Measurements from ENCODE around the gene HSDL1. TPM values are rescaled to one million over a fixed set of nuclear protein-coding genes. Genes with fewer than 3 reads are reported as not detected.

The HSDL1 gene
- total RNA-seq, 1 experiment from 2014 or later = 35.8 TPM

DNA sequence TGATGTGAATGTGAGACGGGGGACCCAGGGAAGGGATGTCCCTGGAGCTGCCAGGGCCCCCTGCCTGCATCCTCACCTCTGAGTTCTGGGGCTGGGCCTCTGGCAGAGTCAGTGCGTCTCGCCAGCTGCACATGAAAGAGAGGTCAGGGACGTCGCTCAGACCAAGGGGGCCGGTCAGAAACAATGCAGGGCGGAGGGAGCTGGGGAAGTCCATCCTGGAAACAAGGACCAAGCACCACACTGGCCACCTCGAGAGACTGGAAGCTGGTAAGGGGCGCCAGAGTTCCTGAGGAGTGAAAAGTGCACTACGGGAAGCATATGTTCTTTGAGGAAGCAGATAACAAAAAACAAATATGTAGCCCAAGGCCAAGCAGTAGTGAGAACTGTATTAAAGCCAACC, 39.8 kb upstream of the HSDL1 start:
- Histone ChIP-seq H3K36me3 (ENCODE audit: control insufficient read depth in 1 of 2, insufficient read depth in 2 of 2, low read length in 2 of 2) (peaks cover 27 to 43% of the 10 kb centered on the region in 2 experiments; a peak in 3 of 4 replicates), H3K9me2 (ENCODE audit: insufficient read depth) (no peaks in the 10 kb centered on the region), H4K20me1 (ENCODE audit: insufficient read depth) (no peaks in the 10 kb centered on the region), H3K4me2 (ENCODE audit: low read length) (peak overlapping the region; percentile 83; the same call in 1 of the 2 replicates), H3K9ac (ENCODE audit: low read length) (no peak overlapping the region), H3K27me3 (ENCODE audit: insufficient read depth, low read length) (no peaks in the 10 kb centered on the region), H2AFZ (ENCODE audit: low read depth, low read length, poor library complexity, severe bottlenecking) (no peak overlapping the region), H3K4me1 (ENCODE audit: control insufficient read depth in 1 of 2, insufficient read depth in 2 of 2, low read length in 2 of 2) (peaks cover 9 to 14% of the 10 kb centered on the region in 2 experiments; a peak in 3 of 4 replicates), H3K4me3 (replicated peaks in 1 of 2; ENCODE audit: low read depth in 1 of 2, low read length in 2 of 2) (no peak overlapping the region), H3K79me2 (ENCODE audit: insufficient read depth, low read length) (peaks cover 46% of the 10 kb centered on the region), H3K9me3 (ENCODE audit: control insufficient read depth in 1 of 2, insufficient read depth in 1 of 2, low read depth in 1 of 2, low read length in 2 of 2) (no peaks in the 10 kb centered on the region), H3K27ac (ENCODE audit: low read depth, low read length) (no peak overlapping the region)
- no TSS peak for BruUV-seq (replicated peaks)
- ATAC-seq (no peak), DNase-seq (ENCODE audit: low read depth, low spot score) (no peak)
- ChIA-PET POLR2A (no interaction called here), RAD21 (ENCODE audit: low non-redundant PET in 1 of 2, low total read pairs in 2 of 2, uncharacterized antibody in 2 of 2, unreplicated experiment in 2 of 2) (no interaction called here), CTCF (no interaction called here)
- intact Hi-C loops (cut with micrococcal nuclease) = loop anchor here (5.0 to 10.0 kb wide), 2 partner anchors 123 to 300 kb away; no protein-coding TSS in a partner anchor
- TF ChIP-seq CEBPB (IDR thresholded peaks at IDR 0.05; ENCODE audit: low read depth) (no peak), TCF7L2 (IDR thresholded peaks at IDR 0.05; ENCODE audit: borderline replicate concordance, extremely low read depth, insufficient read depth, insufficient read length) (no peak), ZFX (IDR thresholded peaks at IDR 0.05) (no peak), SP1 (IDR thresholded peaks at IDR 0.05; ENCODE audit: low read depth) (no peak), ELF1 (IDR thresholded peaks at IDR 0.05; ENCODE audit: borderline replicate concordance, low read depth) (no peak), YY1 (IDR thresholded peaks at IDR 0.05; ENCODE audit: extremely low read depth, insufficient replicate concordance, low read depth, low read length) (no peak), CBX3 (IDR thresholded peaks at IDR 0.05; ENCODE audit: low read depth) (no peak)
- TF ChIP-seq, protein P1, sequence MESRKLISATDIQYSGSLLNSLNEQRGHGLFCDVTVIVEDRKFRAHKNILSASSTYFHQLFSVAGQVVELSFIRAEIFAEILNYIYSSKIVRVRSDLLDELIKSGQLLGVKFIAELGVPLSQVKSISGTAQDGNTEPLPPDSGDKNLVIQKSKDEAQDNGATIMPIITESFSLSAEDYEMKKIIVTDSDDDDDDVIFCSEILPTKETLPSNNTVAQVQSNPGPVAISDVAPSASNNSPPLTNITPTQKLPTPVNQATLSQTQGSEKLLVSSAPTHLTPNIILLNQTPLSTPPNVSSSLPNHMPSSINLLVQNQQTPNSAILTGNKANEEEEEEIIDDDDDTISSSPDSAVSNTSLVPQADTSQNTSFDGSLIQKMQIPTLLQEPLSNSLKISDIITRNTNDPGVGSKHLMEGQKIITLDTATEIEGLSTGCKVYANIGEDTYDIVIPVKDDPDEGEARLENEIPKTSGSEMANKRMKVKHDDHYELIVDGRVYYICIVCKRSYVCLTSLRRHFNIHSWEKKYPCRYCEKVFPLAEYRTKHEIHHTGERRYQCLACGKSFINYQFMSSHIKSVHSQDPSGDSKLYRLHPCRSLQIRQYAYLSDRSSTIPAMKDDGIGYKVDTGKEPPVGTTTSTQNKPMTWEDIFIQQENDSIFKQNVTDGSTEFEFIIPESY (IDR thresholded peaks at IDR 0.05; ENCODE audit: extremely low read depth, insufficient replicate concordance, low read length) = no peak
- TF ChIP-seq, protein P2, sequence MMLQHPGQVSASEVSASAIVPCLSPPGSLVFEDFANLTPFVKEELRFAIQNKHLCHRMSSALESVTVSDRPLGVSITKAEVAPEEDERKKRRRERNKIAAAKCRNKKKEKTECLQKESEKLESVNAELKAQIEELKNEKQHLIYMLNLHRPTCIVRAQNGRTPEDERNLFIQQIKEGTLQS (IDR thresholded peaks at IDR 0.05) = no peak

All from HCT116 (cell line).